Right ventricle myocardium inferior (tissue), 1 donor: ENCODE measurements around the gene DOP1A. TPM values are rescaled to one million over a fixed set of nuclear protein-coding genes. Genes with fewer than 3 reads are reported as not detected.
A peak's percentile ranks its signal among the peaks of the same experiment; 100 is the strongest.

Source experiments
- ATAC-seq: fragments of 200-7000 bp; cut with Tn5 transposase; one replicate; pipeline ENCODE4 v1.9.1; 2020; ENCODE audit warnings: mild to moderate bottlenecking, moderate library complexity
- DNase-seq: peaks from one replicate; pipeline ENCODE4 v3.0.0; 2021; ENCODE audit errors: missing footprints
- intact Hi-C: fragments of 100-400 bp; cut with DNase I; formaldehyde crosslinking; loops from one replicate; pipeline ENCODE4 v1.11.0; 2022
- long read RNA-seq: library from polyadenylated mRNA; unstranded; transcript quantifications from one replicate; pipeline ENCODE4 v2.0.0, GENCODE V29; 2021
- total RNA-seq: library from RNA; stranded (reverse); fragmentation: NEBNext Ultra II Directional; extraction: Animal tissue kit (Norgen Biotek cat#: 25700); gene quantifications from one replicate; pipeline ENCODE4 v1.2.1, GENCODE V29; 2021
- donor health status: DM: no; HTN: yes; CAD: no; lungs with severe emphysema.

Gene DOP1A
- 13.4 TPM for total RNA-seq
- long read RNA-seq, partial matches to known transcripts, result 1 of 1 reads
- long read RNA-seq, other reads (novel, unspliced or antisense), result 0 of 1 reads

GRCh38 chr6:83067448-83068439 lies at the start of gene DOP1A:
Gene DOP1A, plus strand, starts transcription at chr6:83067671. Its CDS starts 29,307 bp downstream, at chr6:83096978.
- ATAC-seq (peak; percentile 98), DNase-seq (peak; percentile 98)
- intact Hi-C loops, result loop anchor here (1.0 to 5.0 kb wide), 4 partner anchors 126 to 820 kb away; partner anchors contain the start of genes IBTK, PGM3 and RWDD2A

GRCh38 chr6:83019741-83020140 lies 47.7 kb upstream of the DOP1A start:
- intact Hi-C loops, result no loop called here
- DNase-seq (no peak), ATAC-seq (no peak)

- no peak for ATAC-seq
- DNase-seq, result no peak
- intact Hi-C loops, result no loop called here
These were observed 35.8 kb upstream of the DOP1A start for GRCh38 chr6:83031689-83032088.

- intact Hi-C loops, result no loop called here
- ATAC-seq, result no peak
- DNase-seq, result no peak
These were observed 29.2 kb upstream of the DOP1A start for GRCh38 chr6:83038246-83038645.

- DNase-seq (no peak), ATAC-seq (no peak)
- intact Hi-C loops, result no loop called here
These were observed 24.9 kb upstream of the DOP1A start for GRCh38 chr6:83042467-83043053.

GRCh38 chr6:83044091-83044768 lies 23.2 kb upstream of the DOP1A start:
- ATAC-seq, result no peak
- intact Hi-C loops, result no loop called here
- no peak for DNase-seq

- ATAC-seq (no peak), DNase-seq (no peak)
- intact Hi-C loops, result no loop called here
These were observed 20.3 kb upstream of the DOP1A start for GRCh38 chr6:83047065-83047754.

- ATAC-seq (no peak), DNase-seq (no peak)
- intact Hi-C loops, result no loop called here
These were observed 15.9 kb upstream of the DOP1A start for GRCh38 chr6:83051377-83052172.

- intact Hi-C loops, result no loop called here
- DNase-seq, result no peak
- no peak for ATAC-seq
These were observed 13.8 kb upstream of the DOP1A start for GRCh38 chr6:83053678-83054077.

- ATAC-seq (peak; percentile 39), DNase-seq (no peak)
- intact Hi-C loops, result loop anchor here (5.0 kb wide), 1 partner anchor 803 kb away; no protein-coding TSS in a partner anchor
These were observed 12.0 kb upstream of the DOP1A start for GRCh38 chr6:83055366-83055964.

GRCh38 chr6:83057705-83058321 lies 9.7 kb upstream of the DOP1A start:
- ATAC-seq (no peak), DNase-seq (no peak)
- intact Hi-C loops, result loop anchor here (2.0 to 5.0 kb wide), 2 partner anchors 787 to 806 kb away; no protein-coding TSS in a partner anchor

- intact Hi-C loops, result no loop called here
- no peak for ATAC-seq
- DNase-seq, result no peak
These were observed 6.3 kb upstream of the DOP1A start for GRCh38 chr6:83061190-83061589.

- DNase-seq (no peak), ATAC-seq (no peak)
- intact Hi-C loops, result no loop called here
These were observed 5.2 kb upstream of the DOP1A start for GRCh38 chr6:83062225-83062624.

GRCh38 chr6:83065511-83066192 lies 1.8 kb upstream of the DOP1A start, which contains the start of gene UBE3D:
Gene UBE3D, minus strand, starts transcription at chr6:83065841. Its CDS starts 123 bp downstream, at chr6:83065718.
- intact Hi-C loops, result loop anchor here (2.0 to 5.0 kb wide), 3 partner anchors 149 to 818 kb away; partner anchors contain the start of gene IBTK
- ATAC-seq (peak; percentile 87), DNase-seq (peak; percentile 96)

GRCh38 chr6:83068616-83069015 lies 1.1 kb downstream of the DOP1A start:
- intact Hi-C loops, result loop anchor here (5.0 kb wide), 1 partner anchor 821 kb away; the partner anchor contains the start of gene IBTK

GRCh38 chr6:83069633-83070032 lies 2.2 kb downstream of the DOP1A start:
- no peak for DNase-seq
- intact Hi-C loops, result loop anchor here (5.0 kb wide), 1 partner anchor 822 kb away; the partner anchor contains the start of gene IBTK
- ATAC-seq, result no peak

More at GRCh38 chr6:83068616-83069015, 1.1 kb downstream of the DOP1A start:
- no peak for DNase-seq
- no peak for ATAC-seq
